ENCODE measurements around the gene TRPC4AP.

GRCh38 chr20:35087355-35087754, 5.3 kb downstream of the TRPC4AP start:
- TF ChIP-seq CTCF (conservative IDR thresholded peaks at IDR 0.05; ENCODE audit: low read length): no peak
- no peak for TF ChIP-seq EZH2phosphoT487 (IDR thresholded peaks at IDR 0.05; ENCODE audit: borderline replicate concordance, low read depth, low read length)

All from OCI-LY7 (cell line).